Umbilical cord (tissue), 2 donors: Measurements from ENCODE around the gene CHID1. TPM values are rescaled to one million over a fixed set of nuclear protein-coding genes. Genes with fewer than 3 reads are reported as not detected.

Source experiments
- DNase-seq: peaks from one replicate; pipeline ENCODE4 v3.0.0-alpha.2; 2015; ENCODE audit warnings: low spot score
- total RNA-seq: library from RNA; depleted of rRNA; stranded (reverse); fragments of >200 nt; gene quantifications from one replicate; pipeline ENCODE4 v1.2.3, GENCODE V29; 2014; ENCODE audit warnings: low replicate concordance; ENCODE audit not compliant: insufficient read depth

The CHID1 gene
- 69.6 TPM for total RNA-seq

GRCh38 chr11:910589-911030 lies at the start of gene CHID1:
TSS of gene CHID1 (minus strand) at chr11:910810. CDS start at chr11:904816, 5,994 bp downstream.
- DNase-seq = peak; percentile 89

GRCh38 chr11:959608-960007 lies 49.0 kb upstream of the CHID1 start:
- no peak for DNase-seq

- DNase-seq = no peak
Observed at GRCh38 chr11:959027-959426, 48.4 kb upstream of the CHID1 start.

- DNase-seq = no peak
Observed at GRCh38 chr11:958101-958500, 47.5 kb upstream of the CHID1 start.

GRCh38 chr11:957212-957920 lies 46.8 kb upstream of the CHID1 start:
- DNase-seq = peak; percentile 35

GRCh38 chr11:955154-956063 lies 44.8 kb upstream of the CHID1 start:
- DNase-seq = peak; percentile 54

- no peak for DNase-seq
Observed at GRCh38 chr11:954392-955153, 44.0 kb upstream of the CHID1 start.

- DNase-seq = no peak
Observed at GRCh38 chr11:953512-953911, 42.9 kb upstream of the CHID1 start.

GRCh38 chr11:952406-953385 lies 42.1 kb upstream of the CHID1 start:
- DNase-seq = no peak

- no peak for DNase-seq
Observed at GRCh38 chr11:951507-951906, 40.9 kb upstream of the CHID1 start.

GRCh38 chr11:947744-948143 lies 37.1 kb upstream of the CHID1 start:
- DNase-seq = no peak

GRCh38 chr11:945986-946385 lies 35.4 kb upstream of the CHID1 start:
- DNase-seq = peak; percentile 71

- DNase-seq = no peak
Observed at GRCh38 chr11:944711-945470, 34.3 kb upstream of the CHID1 start.

- no peak for DNase-seq
Observed at GRCh38 chr11:942823-943222, 32.2 kb upstream of the CHID1 start.

GRCh38 chr11:940496-941135 lies 30.0 kb upstream of the CHID1 start:
- DNase-seq = no peak

- no peak for DNase-seq
Observed at GRCh38 chr11:937841-938261, 27.2 kb upstream of the CHID1 start.

GRCh38 chr11:936199-936598 lies 25.6 kb upstream of the CHID1 start:
- no peak for DNase-seq

- DNase-seq = no peak
Observed at GRCh38 chr11:934527-934926, 23.9 kb upstream of the CHID1 start.

GRCh38 chr11:933936-934335 lies 23.3 kb upstream of the CHID1 start:
- DNase-seq = no peak
